H1 (cell line): Measurements from ENCODE around the gene DCTN3. TPM values are rescaled to one million over a fixed set of nuclear protein-coding genes. Genes with fewer than 3 reads are reported as not detected.

Experiments
- CTCF ChIA-PET: fragments of 300-600 bp; sonication (Branson Sonifier 250); formaldehyde crosslinking; loops from one replicate; lab custom pipeline; 2021; ENCODE audit not compliant: partially characterized antibody; lab: Charles Lee
- POLR2A ChIA-PET: fragments of 300-600 bp; sonication (Branson Sonifier 250); formaldehyde crosslinking; loops from one replicate; lab custom pipeline; 2021; ENCODE audit warnings: inconsistent platforms; ENCODE audit not compliant: partially characterized antibody; lab: Charles Lee
- DNase-seq, 2 experiments: peaks; one replicate each; pipeline versions ENCODE4 v3.0.0 to v3.0.0-alpha.2; 2010 to 2022; ENCODE audit warnings: low spot score in 2 of 2, low read depth in 1 of 2, mixed read lengths in 1 of 2
- FAIRE-seq: peaks from 2 replicates; lab custom pipeline; 2011; peaks lifted over from hg19 to GRCh38; lab: Jason Lieb, UNC
- H2AFZ ChIP-seq: 2 replicates; pipeline ENCODE4 v1.8.1; 2012; ENCODE audit warnings: low read length, inconsistent platforms
- H2AK5ac ChIP-seq: 2 replicates; pipeline ENCODE4 v1.6.1; 2013; ENCODE audit warnings: low read depth, low read length
- H2BK120ac ChIP-seq: replicated peaks from 2 replicates; pipeline ENCODE3; 2013; ENCODE audit warnings: low read depth, low read length, inconsistent platforms
- H2BK12ac ChIP-seq: 2 replicates; pipeline ENCODE4 v1.6.1; 2013; ENCODE audit warnings: low read depth, low read length
- H2BK15ac ChIP-seq: 2 replicates; pipeline ENCODE4 v1.6.1; 2013; ENCODE audit warnings: low read length
- H2BK20ac ChIP-seq: 2 replicates; pipeline ENCODE4 v1.6.1; 2013; ENCODE audit warnings: low read length
- H2BK5ac ChIP-seq: 2 replicates; pipeline ENCODE4 v1.6.1; 2013; ENCODE audit warnings: low read depth, low read length
- H3K14ac ChIP-seq: 2 replicates; pipeline ENCODE4 v1.6.1; 2013; ENCODE audit warnings: inconsistent platforms; ENCODE audit not compliant: insufficient read length
- H3K18ac ChIP-seq: 2 replicates; pipeline ENCODE4 v1.6.1; 2013; ENCODE audit warnings: low read length; ENCODE audit errors: extremely low read depth
- H3K23ac ChIP-seq: 2 replicates; pipeline ENCODE4 v1.6.1; 2013; ENCODE audit warnings: inconsistent platforms; ENCODE audit not compliant: insufficient read length
- H3K23me2 ChIP-seq: 2 replicates; pipeline ENCODE4 v1.6.1; 2013; ENCODE audit warnings: low read depth, low read length
- H3K27ac ChIP-seq: 2 replicates; pipeline ENCODE4 v1.6.1; 2011; ENCODE audit warnings: low read depth, low read length, inconsistent platforms
- H3K27me3 ChIP-seq, 4 experiments: replicated peaks in 1 of 4; 1 replicate in 1 of 4; 2 replicates in 3 of 4; pipeline versions ENCODE4 v1.6.1 to v1.8.1; 2011 to 2013; ENCODE audit warnings: low read length in 3 of 4, mild to moderate bottlenecking in 3 of 4, inconsistent platforms in 2 of 4, mixed read lengths in 2 of 4, moderate library complexity in 1 of 4; ENCODE audit not compliant: control insufficient read depth in 3 of 4, insufficient read depth in 3 of 4; ENCODE audit errors: extremely low read depth in 1 of 4
- H3K36me3 ChIP-seq, 4 experiments: 2 replicates each; pipeline versions ENCODE4 v1.6.1 to v1.8.1; 2011 to 2013; ENCODE audit warnings: mild to moderate bottlenecking in 4 of 4, low read length in 3 of 4, moderate library complexity in 2 of 4, control low read depth in 1 of 4, inconsistent platforms in 1 of 4; ENCODE audit not compliant: insufficient read depth in 4 of 4, control insufficient read depth in 2 of 4
- H3K4ac ChIP-seq: replicated peaks from 2 replicates; pipeline ENCODE3; 2013; ENCODE audit warnings: low read length, low read depth, mixed read lengths, inconsistent platforms; ENCODE audit not compliant: insufficient read length
- H3K4me1 ChIP-seq, 4 experiments: replicated peaks in 1 of 4; 1 replicate in 1 of 4; 2 replicates in 3 of 4; pipeline versions ENCODE4 v1.6.1 to v1.8.1; 2011 to 2013; ENCODE audit warnings: low read length in 3 of 4, inconsistent platforms in 2 of 4, mixed read lengths in 1 of 4; ENCODE audit not compliant: insufficient read depth in 4 of 4, control insufficient read depth in 3 of 4
- H3K4me2 ChIP-seq, 2 experiments: 2 replicates each; pipeline versions ENCODE4 v1.6.1 to v1.8.1; 2011 to 2013; ENCODE audit warnings: low read depth in 2 of 2, low read length in 2 of 2, control low read depth in 1 of 2, inconsistent platforms in 1 of 2, mild to moderate bottlenecking in 1 of 2; ENCODE audit not compliant: insufficient read depth in 1 of 2
- H3K4me3 ChIP-seq, 4 experiments: fragments of 200-600, 300-600 bp in 1 of 4; sonication (generic), shearing (Covaris generic), sonication (Bioruptor Twin) in 1 of 4; 2 replicates each; pipeline versions ENCODE4 v1.5.1 to v1.8.1; 2011 to 2016; ENCODE audit warnings: low read length in 4 of 4, low read depth in 3 of 4, control low read depth in 2 of 4, inconsistent platforms in 2 of 4, mild to moderate bottlenecking in 2 of 4, mixed read lengths in 1 of 4, moderate library complexity in 1 of 4; ENCODE audit not compliant: insufficient read depth in 2 of 4; ENCODE audit errors: extremely low read depth in 1 of 4
- H3K56ac ChIP-seq: replicated peaks from 2 replicates; pipeline ENCODE3; 2013; ENCODE audit warnings: low read depth, mild to moderate bottlenecking, mixed read lengths, low read length, inconsistent platforms; ENCODE audit not compliant: insufficient read length
- H3K79me1 ChIP-seq: 2 replicates; pipeline ENCODE4 v1.6.1; 2013; ENCODE audit warnings: low read depth, low read length, control low read depth
- H3K79me2 ChIP-seq, 2 experiments: 2 replicates each; pipeline versions ENCODE4 v1.6.1 to v1.8.1; 2012 to 2013; ENCODE audit warnings: low read length in 2 of 2, mild to moderate bottlenecking in 2 of 2, inconsistent platforms in 1 of 2; ENCODE audit not compliant: insufficient read depth in 2 of 2, control insufficient read depth in 1 of 2
- H3K9ac ChIP-seq, 4 experiments: replicated peaks in 1 of 4; 1 replicate in 1 of 4; 2 replicates in 3 of 4; pipeline versions ENCODE4 v1.6.1 to v1.8.1; 2011 to 2013; ENCODE audit warnings: low read depth in 3 of 4, low read length in 3 of 4, control low read depth in 2 of 4, mild to moderate bottlenecking in 2 of 4, moderate library complexity in 2 of 4, inconsistent platforms in 1 of 4; ENCODE audit errors: extremely low read depth in 1 of 4
- H3K9me3 ChIP-seq, 2 experiments: 2 replicates each; pipeline versions ENCODE4 v1.6.1 to v1.8.1; 2012 to 2013; ENCODE audit warnings: mild to moderate bottlenecking in 2 of 2, moderate library complexity in 2 of 2, control low read depth in 1 of 2, inconsistent platforms in 1 of 2, low read depth in 1 of 2, low read length in 1 of 2, mixed read lengths in 1 of 2; ENCODE audit not compliant: insufficient read depth in 2 of 2
- H4K20me1 ChIP-seq, 2 experiments: replicated peaks in 1 of 2; 2 replicates each; pipeline versions ENCODE3 to v1.8.1; 2011 to 2013; ENCODE audit warnings: inconsistent platforms in 2 of 2, low read length in 2 of 2, mild to moderate bottlenecking in 1 of 2; ENCODE audit not compliant: insufficient read depth in 2 of 2, control insufficient read depth in 1 of 2
- H4K5ac ChIP-seq: 2 replicates; pipeline ENCODE4 v1.6.1; 2013; ENCODE audit warnings: low read length, low read depth, mixed read lengths, inconsistent platforms; ENCODE audit not compliant: insufficient read length
- H4K8ac ChIP-seq: 2 replicates; pipeline ENCODE4 v1.8.0; 2013; ENCODE audit warnings: mild to moderate bottlenecking, moderate library complexity, low read length, inconsistent platforms; ENCODE audit not compliant: insufficient read depth; ENCODE audit errors: extremely low read depth
- H4K91ac ChIP-seq: replicated peaks from 2 replicates; pipeline ENCODE3; 2013; ENCODE audit warnings: low read length, mixed read lengths, inconsistent platforms; ENCODE audit not compliant: insufficient read length
- BCL11A ChIP-seq, 2 experiments: IDR thresholded peaks; one replicate each; pipeline ENCODE4 v1.6.1; 2011; ENCODE audit warnings: low read depth in 2 of 2, low read length in 2 of 2, mild to moderate bottlenecking in 2 of 2
- CTBP2 ChIP-seq: IDR thresholded peaks from 2 replicates; pipeline ENCODE4 v1.7.0; 2011; ENCODE audit warnings: borderline replicate concordance, mild to moderate bottlenecking, moderate library complexity, mixed read lengths, low read length; ENCODE audit not compliant: insufficient read depth, insufficient read length
- EZH2 ChIP-seq: fragments of 200-600 bp; sonication (generic); IDR thresholded peaks from 2 replicates; pipeline ENCODE4 v1.7.1; 2012; ENCODE audit warnings: low read depth, mild to moderate bottlenecking, moderate library complexity, low read length, inconsistent platforms; ENCODE audit not compliant: severe bottlenecking
- MAFK ChIP-seq: IDR thresholded peaks from 2 replicates; pipeline ENCODE4 v1.6.1; 2012; ENCODE audit warnings: low read depth, mild to moderate bottlenecking, improper control_type of control experiment, low read length
- NRF1 ChIP-seq: IDR thresholded peaks from 2 replicates; pipeline ENCODE4 v1.6.1; 2011; ENCODE audit warnings: mild to moderate bottlenecking, low read depth, low read length, improper control_type of control experiment
- POU5F1 ChIP-seq: IDR thresholded peaks from 2 replicates; pipeline ENCODE4 v1.6.1; 2011; ENCODE audit warnings: low read depth, mild to moderate bottlenecking, low read length, moderate library complexity
- RBBP5 ChIP-seq: IDR thresholded peaks from 2 replicates; pipeline ENCODE4 v1.7.1; 2012; ENCODE audit warnings: low read depth, mild to moderate bottlenecking, inconsistent platforms, low read length, moderate library complexity, borderline replicate concordance
- RFX5 ChIP-seq: IDR thresholded peaks from 2 replicates; pipeline ENCODE4 v1.6.1; 2011; ENCODE audit warnings: low read depth, low read length, improper control_type of control experiment, borderline replicate concordance
- USF2 ChIP-seq: IDR thresholded peaks from 2 replicates; pipeline ENCODE4 v1.6.1; 2011; ENCODE audit warnings: low read length, improper control_type of control experiment
- WGBS, 2 experiments: shearing (Covaris generic) in 1 of 2; methylation state at CpG; one replicate each; pipeline versions ENCODE4 v1.1.6 to v1.1.7; 2013 to 2015; ENCODE audit warnings: low lambda C conversion rate in 2 of 2, mixed read lengths in 2 of 2, inconsistent platforms in 1 of 2, low coverage in 1 of 2, missing lambda C conversion rate in 1 of 2; ENCODE audit not compliant: insufficient replicate concordance in 2 of 2, insufficient coverage in 1 of 2, insufficient read length in 1 of 2; ENCODE audit errors: extremely low coverage in 1 of 2, missing lambda C conversion rate in 1 of 2; 5-methylcytosine and 5-hydroxymethylcytosine counted together
- polyA plus RNA-seq, 7 experiments: library from polyadenylated mRNA; depleted of rRNA in 3 of 7; stranded (reverse) in 5 of 7; unstranded in 2 of 7; fragments of >200 nt in 5 of 7; fragments of 200-250 nt in 2 of 7; gene quantifications; 1 replicate in 5 of 7; 2 replicates in 1 of 7; 4 replicates in 1 of 7; pipeline versions ENCODE4 v1.2.1 to v1.2.3, GENCODE V29; 2011 to 2013; ENCODE audit warnings: missing spikeins in 2 of 7, mixed read lengths in 2 of 7
- total RNA-seq: library from RNA; stranded (reverse); fragmentation: NEBNext Ultra II Directional; extraction: Animal tissue kit (Norgen Biotek cat#: 25700); gene quantifications from 2 replicates; pipeline ENCODE4 v1.2.1, GENCODE V29; 2021

The DCTN3 gene
- total and polyA plus RNA-seq, 2 of the 8 experiments (the other 6 are each of a cell fraction or from before 2014, with no cell fraction given), result 25.6 to 39.2 TPM

GRCh38 chr9:34568133-34568532 lies 52.2 kb downstream of the DCTN3 start:
- DNase-seq (no peak), FAIRE-seq (no peak)
- no peak overlapping the region for H2AFZ ChIP-seq
- H3K4me3 ChIP-seq, result no peak overlapping the region
- H3K79me2 ChIP-seq, result no peaks in the 10 kb centered on the region
- peak overlapping the region; percentile 19; the same call in 1 of the 2 replicates for H2BK12ac ChIP-seq
- no peak overlapping the region for H3K23ac ChIP-seq
- WGBS, 2 experiments, result 77% methylated on average over 7 of the region's 7 CpGs; no CpG with 5 or more reads in 1 of the 2 experiments
- H3K4me2 ChIP-seq, result no peak overlapping the region
- TF ChIP-seq CTBP2 (no peak), RFX5 (no peak), MAFK (no peak), RBBP5 (no peak), NRF1 (no peak), EZH2 (no peak), BCL11A (IDR thresholded peaks at IDR 0.05; ENCODE audit: low read depth in 2 of 2, low read length in 2 of 2) (no peak), POU5F1 (no peak), USF2 (no peak)
- no peaks in the 10 kb centered on the region for H3K79me1 ChIP-seq
- no peaks in the 10 kb centered on the region for H4K20me1 ChIP-seq
- no peak overlapping the region for H2BK120ac ChIP-seq
- no peaks in the 10 kb centered on the region for H3K23me2 ChIP-seq
- H2BK5ac ChIP-seq, result no peak overlapping the region
- peaks cover 0 to 3% (median 3%) of the 10 kb centered on the region in 4 experiments; a peak in 3 of 7 replicates for H3K27me3 ChIP-seq
- no peak overlapping the region for H3K14ac ChIP-seq
- no peak overlapping the region for H3K56ac ChIP-seq
- H4K5ac ChIP-seq, result no peak overlapping the region
- H2BK20ac ChIP-seq, result no peak overlapping the region; the same call in 1 of the 2 replicates
- 0 out of 2 replicates have a peak overlapping the region, but pooled peaks have one; percentile 4 for H3K18ac ChIP-seq
- H3K9me3 ChIP-seq, result no peaks in the 10 kb centered on the region
- H3K27ac ChIP-seq, result no peak overlapping the region
- H3K36me3 ChIP-seq, result no peaks in the 10 kb centered on the region
- H3K4me1 ChIP-seq, result peaks cover 9 to 38% (median 15%) of the 10 kb centered on the region in 4 experiments
- no peak overlapping the region for H4K91ac ChIP-seq
- H4K8ac ChIP-seq, result no peak overlapping the region
- CTCF ChIA-PET, result interaction anchor here (0.9 to 6.3 kb wide), 10 partner anchors 9 to 67 kb away, joined by 3 to 48 read pairs (median 4); no protein-coding TSS in a partner anchor
- no peak overlapping the region for H2AK5ac ChIP-seq
- no peak overlapping the region for H3K4ac ChIP-seq
- H2BK15ac ChIP-seq, result 0 out of 2 replicates have a peak overlapping the region, but pooled peaks have one; percentile 75
- H3K9ac ChIP-seq, result no peak overlapping the region
- POLR2A ChIA-PET, result interaction anchor here (0.6 kb wide), 1 partner anchor 16 kb away, joined by 3 read pairs; no protein-coding TSS in a partner anchor
